ENCODE measurements around the gene CBX4. TPM values are rescaled to one million over a fixed set of nuclear protein-coding genes. Genes with fewer than 3 reads are reported as not detected.
A peak's percentile ranks its signal among the peaks of the same experiment; 100 is the strongest.

Gene CBX4
- total RNA-seq, 1 experiment from 2014 or later, result 53.5 TPM

DNA sequence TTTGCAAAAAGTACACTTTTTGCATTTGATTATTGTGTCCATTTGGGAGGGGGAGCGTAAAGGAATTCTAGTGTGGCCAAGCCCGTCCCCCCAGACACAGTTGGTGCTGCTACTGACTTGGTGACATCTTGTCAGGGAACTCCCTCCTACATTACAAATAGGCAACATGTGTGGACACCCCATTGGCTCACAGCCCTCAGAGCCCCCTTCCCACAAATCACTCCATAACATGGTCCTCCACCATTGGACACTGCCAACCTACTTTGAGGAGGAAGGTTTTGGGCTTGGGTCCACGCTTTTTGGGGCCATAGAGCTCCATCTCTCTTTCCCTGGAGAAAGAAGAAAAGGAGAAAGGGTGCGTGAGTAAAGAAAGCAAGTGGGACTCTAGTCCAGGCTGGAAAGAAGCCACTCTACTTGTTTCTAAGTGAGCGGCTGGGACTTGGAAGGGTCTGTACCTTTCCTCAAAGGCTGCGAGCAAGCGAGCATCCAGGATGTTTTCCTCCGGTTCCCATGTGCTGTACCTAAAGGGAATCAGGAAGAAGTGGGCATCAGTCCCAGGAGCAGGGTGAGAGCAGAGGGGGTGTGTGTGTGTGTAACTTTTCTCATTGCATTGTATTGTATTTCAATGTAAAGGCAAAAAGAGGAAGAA is 43.3 kb downstream of the CBX4 start:
- no peak for TF ChIP-seq EZH2phosphoT487 (IDR thresholded peaks at IDR 0.05; ENCODE audit: borderline replicate concordance, low read length)
- TF ChIP-seq EZH2 (IDR thresholded peaks at IDR 0.05; ENCODE audit: low read length, unreplicated experiment), result no peak
- TF ChIP-seq, protein P1, sequence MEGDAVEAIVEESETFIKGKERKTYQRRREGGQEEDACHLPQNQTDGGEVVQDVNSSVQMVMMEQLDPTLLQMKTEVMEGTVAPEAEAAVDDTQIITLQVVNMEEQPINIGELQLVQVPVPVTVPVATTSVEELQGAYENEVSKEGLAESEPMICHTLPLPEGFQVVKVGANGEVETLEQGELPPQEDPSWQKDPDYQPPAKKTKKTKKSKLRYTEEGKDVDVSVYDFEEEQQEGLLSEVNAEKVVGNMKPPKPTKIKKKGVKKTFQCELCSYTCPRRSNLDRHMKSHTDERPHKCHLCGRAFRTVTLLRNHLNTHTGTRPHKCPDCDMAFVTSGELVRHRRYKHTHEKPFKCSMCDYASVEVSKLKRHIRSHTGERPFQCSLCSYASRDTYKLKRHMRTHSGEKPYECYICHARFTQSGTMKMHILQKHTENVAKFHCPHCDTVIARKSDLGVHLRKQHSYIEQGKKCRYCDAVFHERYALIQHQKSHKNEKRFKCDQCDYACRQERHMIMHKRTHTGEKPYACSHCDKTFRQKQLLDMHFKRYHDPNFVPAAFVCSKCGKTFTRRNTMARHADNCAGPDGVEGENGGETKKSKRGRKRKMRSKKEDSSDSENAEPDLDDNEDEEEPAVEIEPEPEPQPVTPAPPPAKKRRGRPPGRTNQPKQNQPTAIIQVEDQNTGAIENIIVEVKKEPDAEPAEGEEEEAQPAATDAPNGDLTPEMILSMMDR (conservative IDR thresholded peaks at IDR 0.05; ENCODE audit: low read depth, low read length), result no peak
- no peak for DNase-seq
- H3K36me3 ChIP-seq (ENCODE audit: low read depth, low read length), result 0 out of 2 replicates have a peak, but pooled peaks cover 6% of the 10 kb centered on the region
- peaks cover 33% of the 10 kb centered on the region for H3K27me3 ChIP-seq (ENCODE audit: low read length)
- no peak overlapping the region for H3K27ac ChIP-seq (ENCODE audit: low read length)
- CTCF ChIA-PET, result interaction anchor here (1.0 to 1.4 kb wide), 2 partner anchors 13 to 87 kb away, joined by 4 to 6 read pairs; no protein-coding TSS in a partner anchor
- H3K9me2 ChIP-seq (replicated peaks; ENCODE audit: low read length), result no peaks in the 10 kb centered on the region
- peak overlapping the region; percentile 91 for H3K4me2 ChIP-seq (ENCODE audit: low read length)
- BruUV-seq (replicated peaks), result TSS peak; percentile 88
- POLR2A ChIA-PET (ENCODE audit: unreplicated experiment), result interaction anchor here (0.6 kb wide), 1 partner anchor 23 kb away, joined by 3 read pairs; no protein-coding TSS in a partner anchor
- H3K9me3 ChIP-seq (ENCODE audit: low read length), result no peaks in the 10 kb centered on the region
- H3K4me3 ChIP-seq (ENCODE audit: low read length), result peak overlapping the region; percentile 76
- peaks cover 22% of the 10 kb centered on the region for H3K79me2 ChIP-seq (ENCODE audit: low read length)
- H3F3A ChIP-seq (ENCODE audit: low read length, unreplicated experiment), result no peaks in the 10 kb centered on the region
- intact Hi-C loops (cut with micrococcal nuclease), result loop anchor here (2.0 to 5.0 kb wide), 2 partner anchors 17 to 46 kb away; partner anchors contain the start of gene CBX2
- H2AFZ ChIP-seq (ENCODE audit: low read length), result peak overlapping the region; percentile 76; the same call in 1 of the 2 replicates
- H3K4me1 ChIP-seq (ENCODE audit: insufficient read depth, low read length), result peaks cover 37% of the 10 kb centered on the region
- peak overlapping the region; percentile 91 for H3K9ac ChIP-seq (ENCODE audit: low read length)
- no peak for ATAC-seq
- H4K20me1 ChIP-seq (ENCODE audit: low read length), result peaks cover 3% of the 10 kb centered on the region; the same call in 1 of the 2 replicates

DNA sequence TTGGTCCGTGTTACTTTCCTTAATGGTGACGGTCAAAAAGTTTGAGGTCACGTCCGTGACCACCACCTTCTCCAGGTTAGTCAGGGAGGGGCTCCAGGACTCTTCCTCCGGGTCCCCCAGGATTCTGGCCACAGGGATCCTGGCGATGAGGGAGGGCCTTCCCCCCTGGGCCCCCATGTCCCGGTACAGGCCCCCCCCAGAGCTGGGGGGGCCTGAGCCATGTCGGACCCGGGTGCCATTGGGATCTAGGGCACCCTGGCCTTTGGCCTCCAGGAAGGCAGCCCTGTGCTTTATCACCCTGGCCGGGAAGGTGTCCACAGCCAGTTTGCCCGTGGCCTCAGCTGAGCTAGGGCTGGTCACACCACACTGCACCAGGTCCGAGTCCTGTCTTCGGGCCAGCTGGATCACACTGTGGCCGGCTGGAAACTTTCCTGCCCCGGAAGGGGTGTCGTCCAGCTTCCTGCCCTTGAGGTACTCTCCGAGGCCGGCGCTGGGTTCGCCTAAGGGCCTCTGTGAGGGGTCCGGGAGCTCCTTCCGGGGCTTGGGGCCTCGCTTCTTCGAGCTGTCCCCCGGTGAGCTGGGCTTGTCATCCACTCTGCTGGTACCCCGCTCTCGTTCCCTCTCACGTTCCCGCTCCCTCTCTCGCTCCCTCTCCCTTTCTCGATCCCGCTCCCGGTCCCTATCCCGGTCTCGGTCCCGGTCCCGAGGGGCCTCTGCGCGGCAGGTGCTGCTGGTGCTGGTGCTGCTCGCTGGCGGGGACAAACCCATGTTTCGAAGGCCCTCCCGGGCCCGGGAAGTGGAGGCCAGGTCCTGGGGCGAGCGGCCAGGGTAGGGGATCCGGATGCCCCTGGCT is 44.4 kb downstream of the CBX4 start:
- ATAC-seq, result no peak
- intact Hi-C loops (cut with micrococcal nuclease), result loop anchor here (5.0 kb wide), 2 partner anchors 47 to 122 kb away; no protein-coding TSS in a partner anchor
- CTCF ChIA-PET, result no interaction called here
- Histone ChIP-seq H3K9ac (ENCODE audit: low read length) (no peak overlapping the region), H3F3A (ENCODE audit: low read length, unreplicated experiment) (no peaks in the 10 kb centered on the region), H2AFZ (ENCODE audit: low read length) (no peak overlapping the region), H3K36me3 (ENCODE audit: low read depth, low read length) (0 out of 2 replicates have a peak, but pooled peaks cover 6% of the 10 kb centered on the region), H3K27ac (ENCODE audit: low read length) (no peak overlapping the region), H3K79me2 (ENCODE audit: low read length) (peaks cover 22% of the 10 kb centered on the region), H3K9me3 (ENCODE audit: low read length) (no peaks in the 10 kb centered on the region), H3K9me2 (replicated peaks; ENCODE audit: low read length) (no peaks in the 10 kb centered on the region), H3K4me3 (ENCODE audit: low read length) (no peak overlapping the region), H3K4me1 (ENCODE audit: insufficient read depth, low read length) (peaks cover 34% of the 10 kb centered on the region), H3K27me3 (ENCODE audit: low read length) (peaks cover 31% of the 10 kb centered on the region), H4K20me1 (ENCODE audit: low read length) (peaks cover 3% of the 10 kb centered on the region; the same call in 1 of the 2 replicates), H3K4me2 (ENCODE audit: low read length) (no peak overlapping the region)
- BruUV-seq (replicated peaks), result no TSS peak
- no peak for DNase-seq
- TF ChIP-seq EZH2phosphoT487 (IDR thresholded peaks at IDR 0.05; ENCODE audit: borderline replicate concordance, low read length) (no peak), EZH2 (IDR thresholded peaks at IDR 0.05; ENCODE audit: low read length, unreplicated experiment) (no peak)
- TF ChIP-seq, protein P1 (conservative IDR thresholded peaks at IDR 0.05; ENCODE audit: low read depth, low read length), result no peak
- POLR2A ChIA-PET (ENCODE audit: unreplicated experiment), result no interaction called here

All from PC-3 (cell line).